GM18505 (cell line): ENCODE data around the gene LCNL1.

ENCODE experiments used
- ATAC-seq: cut with Tn5 transposase; IDR thresholded peaks from one replicate; pipeline ENCODE4 v1.9.1; 2021; ENCODE audit not compliant: unreplicated experiment
- POLR2A ChIP-seq: IDR thresholded peaks from 4 replicates; pipeline ENCODE4 v1.6.1; 2011; ENCODE audit warnings: borderline replicate concordance; ENCODE audit not compliant: insufficient read depth, insufficient read length; ENCODE audit errors: extremely low read depth

The LCNL1 gene

GRCh38 chr9:137023157-137023556 lies 40.4 kb downstream of the LCNL1 start:
- ATAC-seq = no peak
- TF ChIP-seq POLR2A = no peak

GRCh38 chr9:137023583-137023991 lies 40.8 kb downstream of the LCNL1 start:
- no peak for ATAC-seq
- no peak for TF ChIP-seq POLR2A

DNA sequence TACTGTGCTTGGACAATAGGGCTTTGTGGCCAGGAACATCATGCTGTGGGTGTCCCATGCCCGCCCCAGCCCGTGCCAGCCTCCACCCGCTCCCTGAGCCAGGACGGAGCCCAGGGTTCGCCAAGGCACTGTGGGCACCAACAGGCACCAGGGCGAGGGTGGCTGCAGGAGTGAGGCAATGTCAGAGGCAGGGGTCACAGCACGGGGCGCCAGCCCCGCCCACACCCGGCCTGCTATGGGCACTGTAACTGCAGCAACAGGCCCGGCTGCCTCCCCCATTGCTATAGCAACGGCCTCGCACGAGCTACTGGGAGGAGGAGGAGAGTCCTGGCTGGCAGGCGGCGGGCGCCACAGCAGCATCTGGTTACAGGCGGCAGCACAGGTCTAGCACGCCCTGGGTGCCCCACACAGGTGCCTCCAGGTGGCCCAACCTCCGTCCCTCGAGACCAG lies 42.7 kb downstream of the LCNL1 start:
- TF ChIP-seq POLR2A = no peak

DNA sequence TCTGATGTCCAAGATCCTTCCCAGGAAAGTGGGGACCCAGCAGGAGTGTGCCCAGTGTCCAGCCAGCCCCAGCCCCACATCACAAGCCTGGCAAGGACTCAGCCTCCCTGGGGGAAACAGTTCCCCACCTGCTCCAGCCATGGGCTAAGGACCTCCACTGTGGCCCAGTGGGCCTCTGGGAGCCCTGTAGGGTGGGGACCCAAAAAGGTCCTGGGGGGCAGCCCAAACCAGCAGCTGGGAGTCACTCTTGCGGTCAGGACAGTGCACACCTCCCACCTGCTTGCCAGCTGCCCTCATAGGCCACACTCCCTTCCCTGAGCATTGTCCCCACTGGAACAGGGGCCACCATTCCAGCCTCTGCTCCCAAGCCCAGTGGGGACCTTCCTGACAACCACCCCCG lies 43.6 kb downstream of the LCNL1 start:
- TF ChIP-seq POLR2A = no peak
- ATAC-seq = no peak

More for the DNA sequence above, 42.7 kb downstream of the LCNL1 start:
- no peak for ATAC-seq

DNA sequence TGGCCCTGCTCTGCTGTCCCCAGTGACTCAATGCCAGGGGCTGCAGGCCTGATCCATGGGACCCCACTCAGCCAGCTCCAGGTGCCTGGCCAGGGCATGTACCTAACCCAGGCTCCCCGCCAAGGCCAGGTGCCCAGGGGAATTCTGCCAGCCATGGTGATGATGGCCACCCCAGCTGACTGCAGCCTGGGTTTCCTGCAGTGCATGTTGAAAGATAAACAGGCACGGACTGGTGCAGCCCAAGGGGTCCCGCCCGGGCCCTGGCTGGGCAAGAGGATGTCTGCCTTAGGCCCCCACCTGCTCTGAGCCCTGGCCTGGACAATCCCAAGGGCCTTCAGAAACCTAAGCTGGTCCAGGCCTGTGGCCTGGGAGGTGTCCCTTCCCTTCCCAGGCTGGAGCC lies 44.0 kb downstream of the LCNL1 start:
- no peak for TF ChIP-seq POLR2A
- no peak for ATAC-seq

GRCh38 chr9:137027369-137028262 lies 44.8 kb downstream of the LCNL1 start, which contains the start of gene ABCA2:
TSS of gene ABCA2 (minus strand) at chr9:137028237. CDS start at chr9:137028140, 97 bp downstream.
- TF ChIP-seq POLR2A = no peak
- ATAC-seq = no peak

DNA sequence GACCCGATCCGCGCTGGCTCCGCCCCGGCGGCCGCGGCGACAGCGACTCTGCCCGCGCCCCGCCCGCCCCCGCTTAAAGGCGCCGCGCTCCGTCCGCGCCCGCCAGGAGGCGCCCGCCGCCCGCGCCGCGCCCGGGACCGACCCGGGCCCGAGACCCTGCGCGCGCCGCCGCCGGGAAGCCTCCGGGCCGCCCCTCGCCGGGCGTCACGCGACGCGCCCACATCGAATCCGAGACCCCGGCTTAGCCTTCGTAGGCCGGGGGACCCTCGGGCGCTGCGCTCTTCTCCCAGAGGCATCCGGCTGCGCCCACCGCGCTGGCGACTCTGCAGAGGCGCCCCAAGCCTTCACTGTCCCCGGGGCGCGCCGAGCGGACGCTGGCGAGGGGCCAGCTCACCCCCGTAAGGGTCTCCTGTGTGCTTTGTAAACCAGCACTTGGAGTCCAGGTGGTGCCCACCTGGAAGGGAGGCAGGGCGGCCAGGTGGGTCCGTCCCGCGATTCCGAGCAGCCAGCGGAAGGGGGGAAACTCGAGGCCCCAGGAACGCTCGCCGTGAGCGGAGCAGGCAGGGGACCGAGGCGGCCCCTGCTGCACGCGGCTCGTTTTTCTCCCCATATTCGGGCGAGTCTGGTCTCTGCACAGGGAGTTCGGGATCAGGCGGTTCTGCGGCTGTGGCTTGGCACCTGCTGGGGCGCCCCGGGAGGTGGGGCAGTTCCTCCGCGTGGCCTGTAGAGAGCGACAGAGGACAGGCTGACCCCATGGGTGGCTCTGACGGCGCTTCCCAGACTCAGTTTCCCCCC lies 45.7 kb downstream of the LCNL1 start:
- peak; percentile 35 for ATAC-seq
- no peak for TF ChIP-seq POLR2A

- TF ChIP-seq POLR2A = no peak
- ATAC-seq = no peak
These were observed 46.5 kb downstream of the LCNL1 start for GRCh38 chr9:137029058-137029936.

- ATAC-seq = no peak
These were observed 47.2 kb downstream of the LCNL1 start for GRCh38 chr9:137030006-137030405.

DNA sequence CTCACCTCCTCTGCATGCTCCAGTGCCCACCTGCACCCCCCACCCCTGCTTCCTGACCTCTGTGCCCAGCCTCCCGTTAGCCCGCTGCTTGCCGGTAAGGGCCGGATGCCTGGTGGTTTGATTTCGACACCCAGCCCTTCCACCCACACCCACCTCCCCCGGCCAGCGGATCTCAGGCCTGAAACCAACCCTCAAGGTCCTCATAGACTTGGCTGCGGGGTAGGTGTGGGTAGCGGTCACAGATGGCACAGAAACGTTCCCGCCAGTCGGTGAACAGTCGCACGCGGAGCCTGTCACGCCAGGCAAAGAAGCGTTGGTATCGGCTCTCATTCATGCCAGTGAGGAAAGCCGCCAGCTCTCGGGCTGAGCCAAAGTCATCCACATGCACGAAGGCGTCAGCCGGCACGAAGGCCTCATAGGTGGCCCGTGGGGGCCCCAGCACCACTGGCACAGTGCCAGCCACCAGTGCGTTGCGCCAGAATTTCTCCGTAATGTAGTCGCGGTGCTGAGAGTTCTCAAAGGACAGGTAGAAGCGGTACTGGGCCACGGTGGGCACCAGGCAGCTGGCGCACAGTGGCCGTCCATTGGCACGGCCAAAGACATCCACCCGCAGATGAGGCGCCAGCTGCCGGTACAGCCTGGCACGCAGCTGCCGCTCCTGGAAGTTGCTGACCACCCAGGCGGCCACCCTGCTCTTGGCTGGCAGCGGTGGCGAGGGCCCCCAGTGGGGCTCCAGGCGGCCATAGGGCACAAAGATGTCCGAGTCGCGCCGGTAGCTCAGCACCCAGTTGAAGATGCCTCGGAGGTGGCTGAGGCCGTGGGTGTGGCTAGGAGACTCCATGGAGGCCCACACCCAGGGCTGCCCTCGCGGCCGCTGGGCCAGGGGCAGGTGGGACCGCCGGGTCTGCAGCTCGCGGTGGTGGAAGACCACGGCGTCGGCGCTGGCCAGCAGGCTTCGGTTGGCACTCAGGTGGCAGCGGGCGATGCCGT lies 48.0 kb downstream of the LCNL1 start:
- no peak for ATAC-seq
- TF ChIP-seq POLR2A = no peak

More at GRCh38 chr9:137030006-137030405, 47.2 kb downstream of the LCNL1 start:
- no peak for TF ChIP-seq POLR2A

DNA sequence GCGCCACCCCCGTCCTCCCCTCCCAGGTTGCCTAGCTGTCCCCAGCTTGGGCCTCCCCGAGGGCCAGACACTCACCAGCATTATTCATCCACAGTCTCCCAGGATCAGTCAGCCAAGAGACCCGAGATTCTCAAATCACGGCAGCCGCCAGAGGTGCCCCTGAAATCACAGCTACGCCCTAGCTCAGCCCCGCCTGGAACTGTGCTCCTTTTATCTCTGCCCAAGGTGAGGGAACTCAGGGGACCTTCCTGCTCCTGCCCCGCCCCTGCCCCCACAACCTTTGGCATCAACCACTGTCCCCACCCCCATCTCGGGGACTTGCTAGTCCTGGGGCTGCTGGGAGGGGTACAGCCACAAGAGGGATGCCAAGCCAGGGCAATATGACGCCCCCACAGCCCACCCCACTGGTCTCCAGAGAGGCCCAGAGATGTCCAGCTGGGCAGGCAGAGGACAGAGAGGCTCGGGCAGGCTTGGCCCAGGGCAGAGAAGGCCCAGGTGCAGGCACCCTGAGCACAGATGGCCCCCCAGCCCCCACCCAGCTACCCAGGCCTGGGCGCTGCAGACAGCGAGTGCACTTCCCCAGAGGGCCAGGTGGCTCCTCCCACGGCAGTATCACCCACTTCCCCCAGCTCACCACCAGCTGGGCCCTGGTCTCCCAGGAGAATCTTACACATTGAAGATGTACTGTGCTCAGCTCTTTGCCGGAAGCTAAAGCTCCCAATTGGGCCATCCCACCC lies 49.3 kb downstream of the LCNL1 start, which contains the start of gene FUT7:
TSS of gene FUT7 (minus strand) at position 185 of the 737 bp plus-strand sequence. CDS start at position 88, 97 bp downstream.
- TF ChIP-seq POLR2A = no peak
- no peak for ATAC-seq
